Keratinocyte (primary cell): Measurements from ENCODE around the gene AP4M1.

Source experiments
- EZH2 ChIP-seq: IDR thresholded peaks from one replicate; pipeline ENCODE4 v1.6.1; 2012; ENCODE audit warnings: inconsistent platforms, mild to moderate bottlenecking, low read length, moderate library complexity
- TF ChIP-seq, protein P1 (sequence below), 3 experiments: IDR thresholded peaks in 1 of 3; conservative IDR thresholded peaks in 1 of 3; optimal IDR thresholded peaks in 1 of 3; 2 replicates in 2 of 3; 3 replicates in 1 of 3; pipeline versions ENCODE3 to v1.5.1; 2011; ENCODE audit warnings: low read length in 3 of 3, mild to moderate bottlenecking in 3 of 3, moderate library complexity in 2 of 3, control low read depth in 1 of 3, inconsistent platforms in 1 of 3; ENCODE audit not compliant: insufficient read depth in 2 of 3; ENCODE audit errors: extremely low read depth in 1 of 3

DNA sequence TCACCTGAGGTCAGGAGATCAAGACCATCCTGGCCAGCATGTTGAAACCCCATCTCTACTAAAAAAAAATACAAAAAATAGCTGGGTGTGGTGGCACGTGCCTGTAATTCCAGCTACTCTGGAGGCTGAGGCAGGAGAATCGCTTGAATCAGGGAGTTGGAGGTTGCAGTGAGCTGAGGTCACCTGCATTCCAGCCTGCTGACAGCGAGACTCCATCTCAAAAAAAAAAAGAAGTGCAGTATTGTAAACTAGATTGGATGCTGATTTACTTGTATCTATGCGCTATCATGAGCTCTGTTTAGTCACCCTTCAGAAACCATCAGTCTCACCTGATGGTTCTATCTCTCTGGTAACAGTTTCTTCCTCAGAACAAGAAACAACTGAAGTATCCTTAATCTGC is 38.1 kb upstream of the AP4M1 start:
- TF ChIP-seq, protein P1, sequence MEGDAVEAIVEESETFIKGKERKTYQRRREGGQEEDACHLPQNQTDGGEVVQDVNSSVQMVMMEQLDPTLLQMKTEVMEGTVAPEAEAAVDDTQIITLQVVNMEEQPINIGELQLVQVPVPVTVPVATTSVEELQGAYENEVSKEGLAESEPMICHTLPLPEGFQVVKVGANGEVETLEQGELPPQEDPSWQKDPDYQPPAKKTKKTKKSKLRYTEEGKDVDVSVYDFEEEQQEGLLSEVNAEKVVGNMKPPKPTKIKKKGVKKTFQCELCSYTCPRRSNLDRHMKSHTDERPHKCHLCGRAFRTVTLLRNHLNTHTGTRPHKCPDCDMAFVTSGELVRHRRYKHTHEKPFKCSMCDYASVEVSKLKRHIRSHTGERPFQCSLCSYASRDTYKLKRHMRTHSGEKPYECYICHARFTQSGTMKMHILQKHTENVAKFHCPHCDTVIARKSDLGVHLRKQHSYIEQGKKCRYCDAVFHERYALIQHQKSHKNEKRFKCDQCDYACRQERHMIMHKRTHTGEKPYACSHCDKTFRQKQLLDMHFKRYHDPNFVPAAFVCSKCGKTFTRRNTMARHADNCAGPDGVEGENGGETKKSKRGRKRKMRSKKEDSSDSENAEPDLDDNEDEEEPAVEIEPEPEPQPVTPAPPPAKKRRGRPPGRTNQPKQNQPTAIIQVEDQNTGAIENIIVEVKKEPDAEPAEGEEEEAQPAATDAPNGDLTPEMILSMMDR (optimal IDR thresholded peaks at IDR 0.05 in 1 of 3, IDR thresholded peaks at IDR 0.05 in 1 of 3, conservative IDR thresholded peaks at IDR 0.05 in 1 of 3; ENCODE audit: extremely low read depth in 1 of 3, insufficient read depth in 2 of 3, low read length in 3 of 3), result no peak
- no peak for TF ChIP-seq EZH2
